HL-60 (cell line): ENCODE data around the gene SYCE3.
A peak's percentile ranks its signal among the peaks of the same experiment; 100 is the strongest.

Source experiments
- DNase-seq, 2 experiments: peaks; one replicate each; pipeline ENCODE4 v3.0.0-alpha.2; 2010 to 2020; ENCODE audit warnings: low read depth in 1 of 2, low spot score in 1 of 2
- H3K27ac ChIP-seq: fragments of 250-450 bp; sonication (Bioruptor Pico); replicated peaks from 2 replicates; pipeline ENCODE4 v1.5.1; 2020; ENCODE audit warnings: mild to moderate bottlenecking, moderate library complexity
- H3K27me3 ChIP-seq: fragments of 250-450 bp; sonication (Bioruptor Pico); 2 replicates; pipeline ENCODE4 v1.5.1; 2021; ENCODE audit warnings: mild to moderate bottlenecking, moderate library complexity; ENCODE audit not compliant: insufficient read depth, poor library complexity, severe bottlenecking
- H3K4me3 ChIP-seq: replicated peaks from 2 replicates; pipeline ENCODE4 v1.5.1; 2011; ENCODE audit warnings: mild to moderate bottlenecking, control low read depth, low read length; ENCODE audit not compliant: insufficient read depth
- GABPA ChIP-seq: IDR thresholded peaks from 2 replicates; pipeline ENCODE4 v1.6.1; 2012; ENCODE audit warnings: low read depth
- POLR2AphosphoS5 ChIP-seq: IDR thresholded peaks from 2 replicates; pipeline ENCODE4 v1.6.1; 2012; ENCODE audit warnings: low read depth
- SPI1 ChIP-seq: IDR thresholded peaks from 2 replicates; pipeline ENCODE4 v1.6.1; 2012; ENCODE audit warnings: low read depth, mild to moderate bottlenecking, borderline replicate concordance
- TF ChIP-seq, protein P1 (sequence below): IDR thresholded peaks from 2 replicates; pipeline ENCODE4 v1.6.1; 2012; ENCODE audit warnings: low read depth; ENCODE audit not compliant: insufficient replicate concordance
- TF ChIP-seq, protein P2 (sequence below): IDR thresholded peaks from one replicate; pipeline ENCODE4 v1.5.1; 2011; ENCODE audit warnings: low read length, control low read depth, inconsistent platforms; ENCODE audit not compliant: insufficient read depth

The SYCE3 gene

DNA sequence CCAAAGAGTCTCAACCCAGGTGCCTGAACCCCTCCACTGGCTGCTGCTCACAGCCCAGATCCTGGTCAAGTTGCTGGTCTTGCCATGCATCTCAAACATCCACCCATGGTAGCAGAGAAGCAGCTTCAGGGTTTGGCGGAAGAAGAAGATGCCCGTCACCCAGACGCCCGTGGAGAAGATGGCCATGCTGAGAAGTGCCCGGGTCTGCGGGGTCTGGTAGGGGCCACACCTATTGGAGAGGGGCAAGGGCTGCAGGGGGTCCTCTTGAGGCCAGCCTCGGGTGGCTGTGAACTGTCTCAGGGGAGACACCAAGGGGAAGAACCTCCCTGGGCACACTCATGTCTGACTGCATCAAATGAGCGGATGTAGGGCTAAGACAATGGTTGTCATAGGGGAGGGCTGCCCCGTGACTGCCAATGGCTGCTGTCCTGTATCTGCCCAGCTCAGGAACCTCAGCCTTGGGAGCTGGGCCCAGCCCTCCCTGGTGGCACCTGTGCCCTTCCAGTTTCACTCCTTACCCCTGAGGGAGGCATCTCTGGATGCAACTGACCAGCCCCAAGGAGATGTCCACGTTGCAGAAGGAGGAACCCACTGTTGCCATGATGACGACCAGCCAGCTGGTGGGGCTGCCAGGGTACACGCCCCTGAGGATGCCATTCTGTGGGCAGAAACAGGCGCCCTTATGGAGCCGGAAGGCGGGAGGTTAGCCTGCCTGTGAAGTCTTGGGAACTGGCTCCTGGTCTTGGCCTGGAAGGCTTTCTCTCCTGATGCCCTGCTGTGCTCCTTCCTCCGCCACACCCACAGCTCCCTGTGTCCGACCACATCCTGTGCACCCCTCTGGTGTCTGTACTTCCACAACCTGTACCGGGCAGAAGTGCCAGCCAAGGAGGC lies 14.3 kb upstream of the SYCE3 start:
- H3K27me3 ChIP-seq = no peaks in the 10 kb centered on the region
- TF ChIP-seq SPI1 (no peak), POLR2AphosphoS5 (no peak)
- TF ChIP-seq, protein P1, sequence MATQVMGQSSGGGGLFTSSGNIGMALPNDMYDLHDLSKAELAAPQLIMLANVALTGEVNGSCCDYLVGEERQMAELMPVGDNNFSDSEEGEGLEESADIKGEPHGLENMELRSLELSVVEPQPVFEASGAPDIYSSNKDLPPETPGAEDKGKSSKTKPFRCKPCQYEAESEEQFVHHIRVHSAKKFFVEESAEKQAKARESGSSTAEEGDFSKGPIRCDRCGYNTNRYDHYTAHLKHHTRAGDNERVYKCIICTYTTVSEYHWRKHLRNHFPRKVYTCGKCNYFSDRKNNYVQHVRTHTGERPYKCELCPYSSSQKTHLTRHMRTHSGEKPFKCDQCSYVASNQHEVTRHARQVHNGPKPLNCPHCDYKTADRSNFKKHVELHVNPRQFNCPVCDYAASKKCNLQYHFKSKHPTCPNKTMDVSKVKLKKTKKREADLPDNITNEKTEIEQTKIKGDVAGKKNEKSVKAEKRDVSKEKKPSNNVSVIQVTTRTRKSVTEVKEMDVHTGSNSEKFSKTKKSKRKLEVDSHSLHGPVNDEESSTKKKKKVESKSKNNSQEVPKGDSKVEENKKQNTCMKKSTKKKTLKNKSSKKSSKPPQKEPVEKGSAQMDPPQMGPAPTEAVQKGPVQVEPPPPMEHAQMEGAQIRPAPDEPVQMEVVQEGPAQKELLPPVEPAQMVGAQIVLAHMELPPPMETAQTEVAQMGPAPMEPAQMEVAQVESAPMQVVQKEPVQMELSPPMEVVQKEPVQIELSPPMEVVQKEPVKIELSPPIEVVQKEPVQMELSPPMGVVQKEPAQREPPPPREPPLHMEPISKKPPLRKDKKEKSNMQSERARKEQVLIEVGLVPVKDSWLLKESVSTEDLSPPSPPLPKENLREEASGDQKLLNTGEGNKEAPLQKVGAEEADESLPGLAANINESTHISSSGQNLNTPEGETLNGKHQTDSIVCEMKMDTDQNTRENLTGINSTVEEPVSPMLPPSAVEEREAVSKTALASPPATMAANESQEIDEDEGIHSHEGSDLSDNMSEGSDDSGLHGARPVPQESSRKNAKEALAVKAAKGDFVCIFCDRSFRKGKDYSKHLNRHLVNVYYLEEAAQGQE = no peak
- H3K27ac ChIP-seq = no peak overlapping the region
- DNase-seq = no peak
- no peak overlapping the region for H3K4me3 ChIP-seq

DNA sequence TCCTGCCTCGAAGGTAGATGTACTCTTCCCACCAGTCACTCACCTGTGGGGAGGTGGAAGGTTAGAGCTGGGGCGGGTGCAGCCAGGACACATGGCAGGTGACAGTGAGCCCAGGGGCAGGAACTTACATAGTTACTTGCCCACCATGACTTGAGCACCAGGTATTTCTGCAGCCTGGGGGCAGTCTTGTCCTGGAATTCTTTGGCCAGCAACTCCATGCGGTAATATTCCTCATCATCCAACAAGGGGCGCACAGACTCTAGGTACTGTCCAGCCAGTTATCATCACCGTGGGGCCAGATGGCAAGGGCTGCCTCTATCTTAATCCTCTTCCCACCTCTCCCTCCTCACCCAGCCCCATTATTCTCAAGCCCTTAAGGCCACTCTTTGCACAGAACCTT lies 13.4 kb upstream of the SYCE3 start:
- TF ChIP-seq, protein P2, sequence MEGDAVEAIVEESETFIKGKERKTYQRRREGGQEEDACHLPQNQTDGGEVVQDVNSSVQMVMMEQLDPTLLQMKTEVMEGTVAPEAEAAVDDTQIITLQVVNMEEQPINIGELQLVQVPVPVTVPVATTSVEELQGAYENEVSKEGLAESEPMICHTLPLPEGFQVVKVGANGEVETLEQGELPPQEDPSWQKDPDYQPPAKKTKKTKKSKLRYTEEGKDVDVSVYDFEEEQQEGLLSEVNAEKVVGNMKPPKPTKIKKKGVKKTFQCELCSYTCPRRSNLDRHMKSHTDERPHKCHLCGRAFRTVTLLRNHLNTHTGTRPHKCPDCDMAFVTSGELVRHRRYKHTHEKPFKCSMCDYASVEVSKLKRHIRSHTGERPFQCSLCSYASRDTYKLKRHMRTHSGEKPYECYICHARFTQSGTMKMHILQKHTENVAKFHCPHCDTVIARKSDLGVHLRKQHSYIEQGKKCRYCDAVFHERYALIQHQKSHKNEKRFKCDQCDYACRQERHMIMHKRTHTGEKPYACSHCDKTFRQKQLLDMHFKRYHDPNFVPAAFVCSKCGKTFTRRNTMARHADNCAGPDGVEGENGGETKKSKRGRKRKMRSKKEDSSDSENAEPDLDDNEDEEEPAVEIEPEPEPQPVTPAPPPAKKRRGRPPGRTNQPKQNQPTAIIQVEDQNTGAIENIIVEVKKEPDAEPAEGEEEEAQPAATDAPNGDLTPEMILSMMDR = no peak
- TF ChIP-seq, protein P1 = no peak
- TF ChIP-seq POLR2AphosphoS5 (no peak), SPI1 (no peak), GABPA (no peak)
- no peak overlapping the region for H3K27ac ChIP-seq
- no peaks in the 10 kb centered on the region for H3K27me3 ChIP-seq
- no peak overlapping the region for H3K4me3 ChIP-seq
- peak in 1 of 2 experiments; percentile 16 for DNase-seq

DNA sequence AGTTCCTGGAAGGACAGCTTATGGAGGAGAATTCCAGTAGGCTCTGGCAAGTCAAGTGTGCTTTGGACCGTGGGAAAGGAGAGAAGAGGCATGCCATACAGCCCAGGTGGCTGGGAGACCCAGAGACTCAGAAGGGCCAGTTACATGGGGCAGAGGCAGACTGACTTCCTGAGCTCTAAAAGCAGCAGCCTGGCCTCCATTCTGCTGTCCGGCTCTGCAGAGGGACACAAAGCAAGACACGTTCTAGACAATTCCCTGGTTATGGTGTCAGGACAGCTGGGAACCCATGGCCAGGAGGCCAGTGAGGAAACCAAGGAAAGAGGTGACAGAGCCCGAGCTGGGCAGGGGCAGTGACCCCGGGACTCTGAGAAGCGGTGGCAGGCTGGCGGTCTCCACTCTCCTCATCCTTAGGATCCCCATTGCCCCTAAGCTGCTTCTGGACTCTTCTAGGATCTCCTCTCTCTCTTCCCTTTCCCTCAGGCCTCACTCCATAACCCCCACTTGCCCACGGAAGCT lies 12.8 kb upstream of the SYCE3 start:
- H3K27ac ChIP-seq = no peak overlapping the region
- no peaks in the 10 kb centered on the region for H3K27me3 ChIP-seq
- TF ChIP-seq GABPA = no peak
- TF ChIP-seq, protein P1 = no peak
- no peak for TF ChIP-seq POLR2AphosphoS5
- no peak for DNase-seq
- no peak overlapping the region for H3K4me3 ChIP-seq

DNA sequence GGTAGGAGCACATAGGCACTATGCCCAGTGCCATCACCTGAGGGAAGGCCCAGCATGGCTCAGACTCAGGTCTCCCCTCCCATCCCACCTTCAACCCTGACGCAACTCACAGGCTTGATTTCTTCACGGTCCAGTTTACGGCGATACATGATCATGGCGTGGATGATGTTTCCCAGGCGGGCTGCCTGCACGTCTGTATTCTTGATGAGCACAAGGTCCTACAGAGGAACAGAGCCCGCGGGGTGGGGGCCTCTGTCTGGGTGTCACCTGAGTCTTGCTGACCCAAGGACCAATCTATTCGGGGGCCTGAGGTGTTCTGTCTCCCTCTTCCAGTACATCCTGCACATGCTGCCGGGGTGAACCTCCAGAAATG lies 11.7 kb upstream of the SYCE3 start:
- Histone ChIP-seq H3K27me3 (no peaks in the 10 kb centered on the region), H3K4me3 (no peak overlapping the region), H3K27ac (no peak overlapping the region)
- no peak for DNase-seq
- TF ChIP-seq SPI1 (no peak), GABPA (no peak), POLR2AphosphoS5 (no peak)
- TF ChIP-seq, protein P2 = no peak
- TF ChIP-seq, protein P1 = no peak
